Neutrophil (primary cell): Measurements from ENCODE around the gene MTOR.
"Not testable (repeated sequence)": the region's sequence is repeated elsewhere in the genome, so short reads cannot be mapped to it uniquely, and the experiment has no call there.

Experiments
- H3K27ac ChIP-seq: fragments of 200-600 bp; sonication (generic); 2 replicates; pipeline ENCODE4 v1.5.1; 2016; ENCODE audit warnings: mild to moderate bottlenecking, moderate library complexity
- H3K27me3 ChIP-seq: fragments of 200-600 bp; sonication (generic); 2 replicates; pipeline ENCODE4 v1.6.0; 2016; ENCODE audit warnings: mild to moderate bottlenecking
- H3K36me3 ChIP-seq: fragments of 200-600 bp; sonication (generic); 2 replicates; pipeline ENCODE4 v1.5.1; 2017
- H3K4me1 ChIP-seq, 2 experiments: fragments of 200-600 bp in 1 of 2; sonication (generic) in 1 of 2; 1 replicate in 1 of 2; 2 replicates in 1 of 2; pipeline versions ENCODE4 v1.5.1 to v1.6.1; 2013 to 2016; ENCODE audit warnings: low read depth in 1 of 2, low read length in 1 of 2, mild to moderate bottlenecking in 1 of 2, moderate library complexity in 1 of 2; ENCODE audit not compliant: control insufficient read depth in 1 of 2, insufficient read depth in 1 of 2
- H3K4me3 ChIP-seq, 2 experiments: fragments of 200-600 bp in 1 of 2; sonication (generic) in 1 of 2; 1 replicate in 1 of 2; 2 replicates in 1 of 2; pipeline ENCODE4 v1.5.1; 2013 to 2016; ENCODE audit warnings: low read depth in 1 of 2, low read length in 1 of 2, mild to moderate bottlenecking in 1 of 2, moderate library complexity in 1 of 2
- H3K9me3 ChIP-seq: fragments of 200-600 bp; sonication (generic); 2 replicates; pipeline ENCODE4 v1.5.1; 2016
- TF ChIP-seq, protein P1 (sequence below): fragments of 200-600 bp; sonication (generic); IDR thresholded peaks from 2 replicates; pipeline ENCODE4 v1.5.1; 2016; ENCODE audit warnings: antibody characterized with exemption

Gene MTOR

GRCh38 chr1:11168731-11169130 lies 93.6 kb downstream of the MTOR start:
- TF ChIP-seq, protein P1, sequence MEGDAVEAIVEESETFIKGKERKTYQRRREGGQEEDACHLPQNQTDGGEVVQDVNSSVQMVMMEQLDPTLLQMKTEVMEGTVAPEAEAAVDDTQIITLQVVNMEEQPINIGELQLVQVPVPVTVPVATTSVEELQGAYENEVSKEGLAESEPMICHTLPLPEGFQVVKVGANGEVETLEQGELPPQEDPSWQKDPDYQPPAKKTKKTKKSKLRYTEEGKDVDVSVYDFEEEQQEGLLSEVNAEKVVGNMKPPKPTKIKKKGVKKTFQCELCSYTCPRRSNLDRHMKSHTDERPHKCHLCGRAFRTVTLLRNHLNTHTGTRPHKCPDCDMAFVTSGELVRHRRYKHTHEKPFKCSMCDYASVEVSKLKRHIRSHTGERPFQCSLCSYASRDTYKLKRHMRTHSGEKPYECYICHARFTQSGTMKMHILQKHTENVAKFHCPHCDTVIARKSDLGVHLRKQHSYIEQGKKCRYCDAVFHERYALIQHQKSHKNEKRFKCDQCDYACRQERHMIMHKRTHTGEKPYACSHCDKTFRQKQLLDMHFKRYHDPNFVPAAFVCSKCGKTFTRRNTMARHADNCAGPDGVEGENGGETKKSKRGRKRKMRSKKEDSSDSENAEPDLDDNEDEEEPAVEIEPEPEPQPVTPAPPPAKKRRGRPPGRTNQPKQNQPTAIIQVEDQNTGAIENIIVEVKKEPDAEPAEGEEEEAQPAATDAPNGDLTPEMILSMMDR = no peak
- Histone ChIP-seq H3K9me3 (no peaks in the 10 kb centered on the region), H3K27ac (no peak overlapping the region)

GRCh38 chr1:11166744-11167143 lies 95.6 kb downstream of the MTOR start:
- not testable (repeated sequence) for H3K36me3 ChIP-seq, H3K9me3 ChIP-seq, H3K4me1 ChIP-seq, H3K27me3 ChIP-seq, H3K4me3 ChIP-seq, H3K27ac ChIP-seq

More at GRCh38 chr1:11168731-11169130, 93.6 kb downstream of the MTOR start:
- Histone ChIP-seq H3K36me3 (peaks cover 6% of the 10 kb centered on the region), H3K4me3 (no peak overlapping the region), H3K4me1 (no peaks in the 10 kb centered on the region), H3K27me3 (no peaks in the 10 kb centered on the region)

DNA sequence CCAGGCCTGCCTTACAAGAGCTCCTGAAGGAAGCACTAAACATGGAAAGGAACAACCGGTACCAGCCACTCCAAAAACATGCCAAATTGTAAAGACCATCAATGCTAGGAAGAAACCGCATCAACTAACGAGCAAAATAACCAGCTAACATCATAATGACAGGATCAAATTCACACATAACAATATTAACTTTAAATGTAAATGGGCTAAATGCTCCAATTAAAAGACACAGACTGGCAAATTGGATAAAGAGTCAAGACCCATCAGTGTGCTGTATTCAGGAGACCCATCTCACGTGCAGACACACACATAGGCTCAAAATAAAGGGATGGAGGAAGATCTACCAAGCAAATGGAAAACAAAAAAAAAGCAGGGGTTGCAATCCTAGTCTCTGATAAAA lies 99.6 kb downstream of the MTOR start:
- not testable (repeated sequence) for H3K27ac ChIP-seq, H3K4me3 ChIP-seq, H3K27me3 ChIP-seq, H3K9me3 ChIP-seq, H3K4me1 ChIP-seq
- peaks cover 19% of the 10 kb centered on the region for H3K36me3 ChIP-seq

DNA sequence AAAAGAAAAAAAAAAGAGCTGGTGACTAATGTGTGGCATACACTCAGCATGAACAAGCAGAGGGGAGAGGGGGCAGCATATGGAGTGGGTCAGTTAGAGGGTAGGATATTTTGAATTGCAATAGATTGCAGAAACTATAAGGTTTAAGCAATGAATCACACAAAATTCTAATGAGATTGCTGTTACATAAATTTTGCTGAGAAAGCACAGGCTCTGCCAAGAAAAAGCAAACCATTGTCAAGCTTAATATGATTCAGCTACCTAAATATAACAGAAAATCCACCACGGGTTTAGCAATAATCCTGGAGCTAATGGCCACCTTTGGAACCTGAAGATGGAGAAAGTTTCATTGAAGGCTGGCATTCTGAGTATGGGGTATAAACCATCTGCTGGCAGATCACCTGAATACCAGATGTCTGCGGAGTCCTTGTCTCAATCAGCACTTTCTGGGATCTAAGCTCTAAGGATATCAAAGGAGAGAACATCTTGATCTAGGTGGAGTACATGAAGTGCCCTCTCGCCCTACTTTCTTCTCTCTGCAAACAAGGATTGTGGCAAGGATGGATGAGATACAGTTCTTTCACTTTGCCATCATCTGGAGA lies 103.5 kb downstream of the MTOR start:
- Histone ChIP-seq H3K9me3 (no peaks in the 10 kb centered on the region), H3K36me3 (peaks cover 43% of the 10 kb centered on the region), H3K27ac (no peak overlapping the region), H3K27me3 (no peaks in the 10 kb centered on the region), H3K4me1 (no peaks in the 10 kb centered on the region), H3K4me3 (no peak overlapping the region)
- TF ChIP-seq, protein P1 = no peak

DNA sequence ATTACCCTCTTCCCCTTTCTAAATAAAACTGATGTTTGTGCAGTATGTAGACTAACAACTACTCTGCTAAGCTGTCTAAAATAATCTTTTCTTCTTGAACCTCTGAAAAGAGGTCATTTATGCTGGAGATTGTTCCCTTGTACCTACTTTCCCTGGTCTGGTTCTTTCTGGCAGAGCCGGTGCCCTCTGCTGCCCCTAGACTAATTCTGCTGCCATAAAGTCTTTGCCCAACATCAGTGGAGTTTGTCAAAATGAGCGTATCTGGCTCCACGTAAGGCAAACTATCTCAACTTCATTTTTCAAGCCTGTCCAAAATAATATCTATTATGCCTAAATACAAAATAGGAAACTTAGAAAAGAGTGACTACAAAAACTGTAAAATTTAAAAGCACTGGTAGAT lies 104.1 kb downstream of the MTOR start:
- no peaks in the 10 kb centered on the region for H3K27me3 ChIP-seq
- TF ChIP-seq, protein P1 = no peak
- peaks cover 47% of the 10 kb centered on the region for H3K36me3 ChIP-seq
- H3K4me3 ChIP-seq = no peak overlapping the region
- H3K27ac ChIP-seq = no peak overlapping the region
- no peaks in the 10 kb centered on the region for H3K9me3 ChIP-seq
- no peaks in the 10 kb centered on the region for H3K4me1 ChIP-seq

GRCh38 chr1:11157867-11158266 lies 104.5 kb downstream of the MTOR start:
- Histone ChIP-seq H3K4me1 (no peaks in the 10 kb centered on the region), H3K36me3 (peaks cover 51% of the 10 kb centered on the region), H3K9me3 (no peaks in the 10 kb centered on the region), H3K27me3 (no peaks in the 10 kb centered on the region), H3K27ac (no peak overlapping the region), H3K4me3 (no peak overlapping the region)
- TF ChIP-seq, protein P1 = no peak

DNA sequence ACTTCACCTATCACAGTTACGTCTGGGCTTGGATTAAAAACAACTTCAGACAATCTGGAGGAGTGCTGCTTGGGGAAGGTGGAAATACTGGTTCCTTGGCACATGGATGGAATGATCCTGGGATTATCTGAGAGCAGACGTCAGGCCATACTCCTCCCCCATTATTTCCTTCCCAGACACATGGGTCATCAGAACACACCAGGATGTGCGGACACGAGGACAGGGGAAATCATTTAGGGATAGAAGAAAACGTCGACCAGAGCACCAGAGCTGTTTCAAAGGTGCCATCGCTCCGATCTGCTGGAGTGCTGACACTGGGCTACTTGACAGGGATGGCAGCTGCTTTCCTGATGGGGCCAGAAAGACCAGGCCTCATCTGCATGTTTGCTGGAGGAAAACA lies 105.0 kb downstream of the MTOR start:
- Histone ChIP-seq H3K4me3 (no peak overlapping the region), H3K9me3 (no peaks in the 10 kb centered on the region), H3K27me3 (no peaks in the 10 kb centered on the region), H3K4me1 (no peaks in the 10 kb centered on the region), H3K36me3 (peaks cover 56% of the 10 kb centered on the region), H3K27ac (no peak overlapping the region)
- TF ChIP-seq, protein P1 = no peak
